IPS-18a (cell line): ENCODE data around the gene FRMD1.

Experiments used
- H3K27ac ChIP-seq: one replicate; pipeline ENCODE4 v1.5.1; 2013; ENCODE audit warnings: low read length
- H3K27me3 ChIP-seq: one replicate; pipeline ENCODE4 v1.6.1; 2013; ENCODE audit warnings: mild to moderate bottlenecking, low read length; ENCODE audit not compliant: control insufficient read depth, insufficient read depth
- H3K36me3 ChIP-seq: one replicate; pipeline ENCODE4 v1.6.1; 2013; ENCODE audit warnings: low read depth, low read length; ENCODE audit not compliant: control insufficient read depth
- H3K4me1 ChIP-seq: one replicate; pipeline ENCODE4 v1.6.1; 2013; ENCODE audit warnings: low read depth, low read length; ENCODE audit not compliant: control insufficient read depth
- H3K4me3 ChIP-seq: one replicate; pipeline ENCODE4 v1.5.1; 2013; ENCODE audit warnings: low read length
- H3K9ac ChIP-seq: one replicate; pipeline ENCODE4 v1.6.1; 2013; ENCODE audit warnings: mild to moderate bottlenecking, low read length, moderate library complexity
- H3K9me3 ChIP-seq: one replicate; pipeline ENCODE4 v1.6.1; 2013; ENCODE audit warnings: low read depth, low read length; ENCODE audit not compliant: control insufficient read depth

FRMD1 gene

GRCh38 chr6:168031411-168031971 is 47.5 kb downstream of the FRMD1 start:
- Histone ChIP-seq H3K9me3 (no peaks in the 10 kb centered on the region), H3K27ac (no peak overlapping the region), H3K36me3 (no peaks in the 10 kb centered on the region), H3K4me3 (no peak overlapping the region), H3K27me3 (peaks cover 16% of the 10 kb centered on the region), H3K4me1 (peaks cover 24% of the 10 kb centered on the region), H3K9ac (no peak overlapping the region)

GRCh38 chr6:168030908-168031307 is 48.1 kb downstream of the FRMD1 start:
- H3K4me1 ChIP-seq, result peaks cover 18% of the 10 kb centered on the region
- H3K4me3 ChIP-seq, result no peak overlapping the region
- H3K9me3 ChIP-seq, result no peaks in the 10 kb centered on the region
- no peaks in the 10 kb centered on the region for H3K36me3 ChIP-seq
- no peak overlapping the region for H3K9ac ChIP-seq
- H3K27ac ChIP-seq, result no peak overlapping the region
- peaks cover 10% of the 10 kb centered on the region for H3K27me3 ChIP-seq

- Histone ChIP-seq H3K9me3 (no peaks in the 10 kb centered on the region), H3K27ac (no peak overlapping the region), H3K4me3 (no peak overlapping the region), H3K36me3 (no peaks in the 10 kb centered on the region), H3K4me1 (peaks cover 14% of the 10 kb centered on the region), H3K9ac (no peak overlapping the region), H3K27me3 (peaks cover 7% of the 10 kb centered on the region)
Observed at GRCh38 chr6:168030218-168030746, 48.7 kb downstream of the FRMD1 start.

- Histone ChIP-seq H3K4me3 (no peak overlapping the region), H3K4me1 (peaks cover 14% of the 10 kb centered on the region), H3K9me3 (no peaks in the 10 kb centered on the region), H3K27ac (no peak overlapping the region), H3K9ac (no peak overlapping the region), H3K27me3 (peaks cover 7% of the 10 kb centered on the region), H3K36me3 (no peaks in the 10 kb centered on the region)
Observed at GRCh38 chr6:168029459-168030217, 49.4 kb downstream of the FRMD1 start.

GRCh38 chr6:168028181-168028580 is 50.8 kb downstream of the FRMD1 start:
- Histone ChIP-seq H3K9ac (no peak overlapping the region), H3K9me3 (no peaks in the 10 kb centered on the region), H3K4me1 (peaks cover 14% of the 10 kb centered on the region), H3K27me3 (no peaks in the 10 kb centered on the region), H3K27ac (no peak overlapping the region), H3K36me3 (no peaks in the 10 kb centered on the region), H3K4me3 (no peak overlapping the region)

GRCh38 chr6:168027521-168027920 is 51.5 kb downstream of the FRMD1 start:
- Histone ChIP-seq H3K4me3 (no peak overlapping the region), H3K4me1 (peaks cover 11% of the 10 kb centered on the region), H3K27ac (no peak overlapping the region), H3K9me3 (no peaks in the 10 kb centered on the region), H3K36me3 (no peaks in the 10 kb centered on the region), H3K9ac (no peak overlapping the region), H3K27me3 (no peaks in the 10 kb centered on the region)

- Histone ChIP-seq H3K9ac (no peak overlapping the region), H3K27ac (no peak overlapping the region), H3K27me3 (no peaks in the 10 kb centered on the region), H3K4me1 (peaks cover 7% of the 10 kb centered on the region), H3K4me3 (no peak overlapping the region), H3K36me3 (no peaks in the 10 kb centered on the region), H3K9me3 (no peaks in the 10 kb centered on the region)
Observed at GRCh38 chr6:168026925-168027324, 52.1 kb downstream of the FRMD1 start.

- Histone ChIP-seq H3K9me3 (no peaks in the 10 kb centered on the region), H3K27me3 (no peaks in the 10 kb centered on the region), H3K4me1 (peaks cover 7% of the 10 kb centered on the region), H3K36me3 (no peaks in the 10 kb centered on the region), H3K27ac (no peak overlapping the region), H3K4me3 (no peak overlapping the region), H3K9ac (no peak overlapping the region)
Observed at GRCh38 chr6:168025831-168026710, 52.9 kb downstream of the FRMD1 start.

- Histone ChIP-seq H3K9me3 (no peaks in the 10 kb centered on the region), H3K4me1 (no peaks in the 10 kb centered on the region), H3K27ac (no peak overlapping the region), H3K27me3 (no peaks in the 10 kb centered on the region), H3K36me3 (no peaks in the 10 kb centered on the region), H3K4me3 (no peak overlapping the region), H3K9ac (no peak overlapping the region)
Observed at GRCh38 chr6:168024951-168025510, 54.0 kb downstream of the FRMD1 start.

- Histone ChIP-seq H3K9me3 (no peaks in the 10 kb centered on the region), H3K4me1 (no peaks in the 10 kb centered on the region), H3K27ac (no peak overlapping the region), H3K4me3 (no peak overlapping the region), H3K9ac (no peak overlapping the region), H3K36me3 (no peaks in the 10 kb centered on the region), H3K27me3 (no peaks in the 10 kb centered on the region)
Observed at GRCh38 chr6:168022488-168023321, 56.3 kb downstream of the FRMD1 start.
